Ovary (tissue), 3 donors: Measurements from ENCODE around the gene SPATA25.
"Not testable (repeated sequence)": the region's sequence is repeated elsewhere in the genome, so short reads cannot be mapped to it uniquely, and the experiment has no call there.

Source experiments
- CTCF ChIP-seq, 3 donors: fragments of 450-650 bp in 2 of 3; fragments of 200-600 bp in 1 of 3; IDR thresholded peaks; one replicate each; pipeline versions ENCODE4 v1.5.1 to v1.8.0; 2016 to 2022; ENCODE audit warnings: antibody characterized with exemption in 3 of 3, mild to moderate bottlenecking in 1 of 3
- EP300 ChIP-seq: sonication (generic); formaldehyde crosslinking; IDR thresholded peaks from one replicate; pipeline ENCODE4 v1.6.1; 2017; ENCODE audit warnings: antibody characterized with exemption
- POLR2A ChIP-seq: fragments of 450-650 bp; IDR thresholded peaks from one replicate; pipeline ENCODE4 v1.6.1; 2017; ENCODE audit warnings: antibody characterized with exemption, mild to moderate bottlenecking, moderate library complexity
- donor health status: DM: no; HTN: no; CAD: no.

- not testable (repeated sequence) for TF ChIP-seq POLR2A; CTCF (IDR thresholded peaks at IDR 0.05); EP300
These were observed 13.9 kb upstream of the SPATA25 start for GRCh38 chr20:45901332-45901731.
